Activated T-cell treated with anti-CD3 and anti-CD28 coated beads, Interleukin-2, amount 50 U/mL, for 24 hours (primary cell): ENCODE measurements around the gene TXNL4B.
"Not testable (repeated sequence)": the region's sequence is repeated elsewhere in the genome, so short reads cannot be mapped to it uniquely, and the experiment has no call there.

Experiments used
- DNase-seq: peaks from one replicate; pipeline ENCODE4 v3.0.0-alpha.2; 2020
- H3K27ac Mint-ChIP-seq: 2 replicates; pipeline ENCODE4 v1.8.0; 2020; ENCODE audit warnings: mild to moderate bottlenecking, mixed read lengths
- H3K27me3 Mint-ChIP-seq: 2 replicates; pipeline ENCODE4 v1.8.0; 2020; ENCODE audit warnings: mixed read lengths
- H3K36me3 Mint-ChIP-seq: 2 replicates; pipeline ENCODE4 v1.8.0; 2020; ENCODE audit warnings: low read depth, mixed read lengths
- H3K4me1 Mint-ChIP-seq: 2 replicates; pipeline ENCODE4 v1.8.0; 2020; ENCODE audit warnings: low read depth, mixed read lengths
- H3K4me3 Mint-ChIP-seq: 2 replicates; pipeline ENCODE4 v1.8.0; 2020; ENCODE audit warnings: mild to moderate bottlenecking, moderate library complexity, mixed read lengths
- H3K9me3 Mint-ChIP-seq: 2 replicates; pipeline ENCODE4 v1.8.0; 2020; ENCODE audit warnings: mixed read lengths

Gene TXNL4B

GRCh38 chr16:72072514-72073342 lies 20.7 kb downstream of the TXNL4B start:
- H3K4me1 Mint-ChIP-seq: no peaks in the 10 kb centered on the region
- DNase-seq: no peak
- H3K27ac Mint-ChIP-seq: no peak overlapping the region
- no peak overlapping the region for H3K4me3 Mint-ChIP-seq
- H3K9me3 Mint-ChIP-seq: no peaks in the 10 kb centered on the region
- H3K36me3 Mint-ChIP-seq: peaks cover 3% of the 10 kb centered on the region
- no peaks in the 10 kb centered on the region for H3K27me3 Mint-ChIP-seq

- Mint-ChIP-seq H3K27ac (no peak overlapping the region), H3K4me1 (no peaks in the 10 kb centered on the region), H3K27me3 (no peaks in the 10 kb centered on the region), H3K9me3 (no peaks in the 10 kb centered on the region), H3K36me3 (no peaks in the 10 kb centered on the region), H3K4me3 (no peak overlapping the region)
- DNase-seq: no peak
Observed at GRCh38 chr16:72068930-72069329, 24.5 kb downstream of the TXNL4B start.

- Mint-ChIP-seq H3K27ac (no peak overlapping the region), H3K9me3 (no peaks in the 10 kb centered on the region), H3K36me3 (no peaks in the 10 kb centered on the region), H3K4me1 (no peaks in the 10 kb centered on the region), H3K4me3 (no peak overlapping the region), H3K27me3 (no peaks in the 10 kb centered on the region)
- no peak for DNase-seq
Observed at GRCh38 chr16:72066747-72067146, 26.7 kb downstream of the TXNL4B start.

- DNase-seq: no peak
- Mint-ChIP-seq H3K9me3 (no peaks in the 10 kb centered on the region), H3K36me3 (no peaks in the 10 kb centered on the region), H3K27me3 (no peaks in the 10 kb centered on the region), H3K4me3 (no peak overlapping the region), H3K4me1 (no peaks in the 10 kb centered on the region), H3K27ac (no peak overlapping the region)
Observed at GRCh38 chr16:72064361-72064894, 29.0 kb downstream of the TXNL4B start.

GRCh38 chr16:72061564-72061963 lies 31.9 kb downstream of the TXNL4B start:
- H3K27me3 Mint-ChIP-seq: no peaks in the 10 kb centered on the region
- no peaks in the 10 kb centered on the region for H3K4me1 Mint-ChIP-seq
- H3K27ac Mint-ChIP-seq: no peak overlapping the region
- DNase-seq: no peak
- H3K4me3 Mint-ChIP-seq: no peak overlapping the region
- no peaks in the 10 kb centered on the region for H3K9me3 Mint-ChIP-seq
- H3K36me3 Mint-ChIP-seq: no peaks in the 10 kb centered on the region

- DNase-seq: no peak
- Mint-ChIP-seq H3K36me3 (no peaks in the 10 kb centered on the region), H3K4me3 (no peak overlapping the region), H3K27ac (no peak overlapping the region), H3K9me3 (no peaks in the 10 kb centered on the region), H3K4me1 (no peaks in the 10 kb centered on the region), H3K27me3 (no peaks in the 10 kb centered on the region)
Observed at GRCh38 chr16:72060405-72060804, 33.0 kb downstream of the TXNL4B start.

GRCh38 chr16:72059060-72059459 lies 34.4 kb downstream of the TXNL4B start:
- not testable (repeated sequence) for DNase-seq, H3K9me3 Mint-ChIP-seq, H3K27me3 Mint-ChIP-seq, H3K4me3 Mint-ChIP-seq, H3K4me1 Mint-ChIP-seq, H3K27ac Mint-ChIP-seq, H3K36me3 Mint-ChIP-seq

- not testable (repeated sequence) for DNase-seq, H3K4me3 Mint-ChIP-seq, H3K4me1 Mint-ChIP-seq, H3K9me3 Mint-ChIP-seq, H3K36me3 Mint-ChIP-seq, H3K27ac Mint-ChIP-seq, H3K27me3 Mint-ChIP-seq
Observed at GRCh38 chr16:72057313-72057712, 36.1 kb downstream of the TXNL4B start.

GRCh38 chr16:72055911-72056310 lies 37.5 kb downstream of the TXNL4B start:
- DNase-seq: no peak
- Mint-ChIP-seq H3K9me3 (no peaks in the 10 kb centered on the region), H3K27me3 (no peaks in the 10 kb centered on the region), H3K27ac (no peak overlapping the region), H3K36me3 (no peaks in the 10 kb centered on the region), H3K4me1 (no peaks in the 10 kb centered on the region), H3K4me3 (no peak overlapping the region)

GRCh38 chr16:72054254-72054847 lies 39.1 kb downstream of the TXNL4B start, which contains the start of gene HP:
Gene HP (plus strand): TSS chr16:72054505. CDS start chr16:72054653, 148 bp downstream.
- H3K9me3 Mint-ChIP-seq, H3K4me3 Mint-ChIP-seq, H3K4me1 Mint-ChIP-seq: not testable (repeated sequence)

GRCh38 chr16:72051818-72052217 lies 41.6 kb downstream of the TXNL4B start:
- H3K9me3 Mint-ChIP-seq: peaks cover 11% of the 10 kb centered on the region
- H3K27me3 Mint-ChIP-seq: no peaks in the 10 kb centered on the region
- H3K4me1 Mint-ChIP-seq: no peaks in the 10 kb centered on the region
- H3K27ac Mint-ChIP-seq: no peak overlapping the region
- peaks cover 7% of the 10 kb centered on the region for H3K36me3 Mint-ChIP-seq
- H3K4me3 Mint-ChIP-seq: no peak overlapping the region
- no peak for DNase-seq

More at GRCh38 chr16:72054254-72054847, 39.1 kb downstream of the TXNL4B start, which contains the start of gene HP:
- H3K27me3 Mint-ChIP-seq, DNase-seq, H3K36me3 Mint-ChIP-seq, H3K27ac Mint-ChIP-seq: not testable (repeated sequence)

GRCh38 chr16:72050769-72051464 lies 42.5 kb downstream of the TXNL4B start:
- no peak for DNase-seq
- Mint-ChIP-seq H3K4me1 (no peaks in the 10 kb centered on the region), H3K27me3 (no peaks in the 10 kb centered on the region), H3K36me3 (peaks cover 7% of the 10 kb centered on the region), H3K27ac (no peak overlapping the region), H3K9me3 (peaks cover 11% of the 10 kb centered on the region), H3K4me3 (no peak overlapping the region)

- no peak for DNase-seq
- H3K27me3 Mint-ChIP-seq: no peaks in the 10 kb centered on the region
- H3K9me3 Mint-ChIP-seq: peaks cover 11% of the 10 kb centered on the region
- H3K4me3 Mint-ChIP-seq: no peak overlapping the region
- H3K4me1 Mint-ChIP-seq: no peaks in the 10 kb centered on the region
- peaks cover 8% of the 10 kb centered on the region for H3K36me3 Mint-ChIP-seq
- no peak overlapping the region for H3K27ac Mint-ChIP-seq
Observed at GRCh38 chr16:72049110-72049509, 44.3 kb downstream of the TXNL4B start.

GRCh38 chr16:72044825-72045359 lies 48.5 kb downstream of the TXNL4B start:
- Mint-ChIP-seq H3K4me3 (no peak overlapping the region), H3K4me1 (no peaks in the 10 kb centered on the region), H3K27ac (no peak overlapping the region), H3K36me3 (peaks cover 36% of the 10 kb centered on the region), H3K9me3 (peaks cover 12% of the 10 kb centered on the region), H3K27me3 (no peaks in the 10 kb centered on the region)
- no peak for DNase-seq
